Mucosa of rectum (tissue), 2 donors: ENCODE results near the gene PDHA1.

Experiments used
- H3K27ac ChIP-seq, 2 donors: one replicate each; pipeline ENCODE4 v1.7.0; 2013; ENCODE audit warnings: inconsistent platforms in 2 of 2, low read depth in 2 of 2, low read length in 2 of 2
- H3K27me3 ChIP-seq, 2 donors: one replicate each; pipeline ENCODE4 v1.7.0; 2013; ENCODE audit warnings: low read length in 2 of 2; ENCODE audit not compliant: control insufficient read depth in 2 of 2, insufficient read depth in 2 of 2
- H3K36me3 ChIP-seq, 2 donors: one replicate each; pipeline ENCODE4 v1.7.0; 2013; ENCODE audit warnings: low read length in 2 of 2; ENCODE audit not compliant: control insufficient read depth in 2 of 2, insufficient read depth in 2 of 2
- H3K4me1 ChIP-seq, 2 donors: one replicate each; pipeline ENCODE4 v1.7.0; 2013; ENCODE audit warnings: low read length in 2 of 2, mild to moderate bottlenecking in 1 of 2; ENCODE audit not compliant: control insufficient read depth in 2 of 2, insufficient read depth in 2 of 2
- H3K4me3 ChIP-seq, 2 donors: one replicate each; pipeline ENCODE4 v1.7.0; 2013; ENCODE audit warnings: low read length in 2 of 2
- H3K9ac ChIP-seq, 2 donors: one replicate each; pipeline ENCODE4 v1.7.0; 2013; ENCODE audit warnings: low read length in 2 of 2, low read depth in 1 of 2, mild to moderate bottlenecking in 1 of 2
- H3K9me3 ChIP-seq, 2 donors: one replicate each; pipeline ENCODE4 v1.7.0; 2013; ENCODE audit warnings: low read length in 2 of 2; ENCODE audit not compliant: control insufficient read depth in 2 of 2
- donor health status: healthy.
- donor health status: Normal muscosa, but diverticular disease.

PDHA1 gene

GRCh38 chrX:19347916-19348315 is 4.2 kb downstream of the PDHA1 start:
- no peak overlapping the region for H3K27ac ChIP-seq
- no peaks in the 10 kb centered on the region for H3K9me3 ChIP-seq
- H3K9ac ChIP-seq, result no peak overlapping the region
- peaks cover 18 to 21% of the 10 kb centered on the region in 2 donors for H3K36me3 ChIP-seq
- no peak overlapping the region for H3K4me3 ChIP-seq
- no peaks in the 10 kb centered on the region for H3K27me3 ChIP-seq
- peaks cover 0 to 4% of the 10 kb centered on the region in 2 donors for H3K4me1 ChIP-seq

GRCh38 chrX:19349264-19349663 is 5.5 kb downstream of the PDHA1 start:
- Histone ChIP-seq H3K4me3 (no peak overlapping the region), H3K9me3 (no peaks in the 10 kb centered on the region), H3K27me3 (no peaks in the 10 kb centered on the region), H3K36me3 (peaks cover 27% of the 10 kb centered on the region in 2 donors), H3K4me1 (peaks cover 0 to 4% of the 10 kb centered on the region in 2 donors), H3K27ac (no peak overlapping the region), H3K9ac (no peak overlapping the region)

GRCh38 chrX:19350941-19351384 is 7.2 kb downstream of the PDHA1 start:
- Histone ChIP-seq H3K9me3 (no peaks in the 10 kb centered on the region), H3K27ac (no peak overlapping the region), H3K27me3 (no peaks in the 10 kb centered on the region), H3K9ac (no peak overlapping the region), H3K36me3 (peaks cover 34 to 41% of the 10 kb centered on the region in 2 donors), H3K4me3 (no peak overlapping the region), H3K4me1 (no peaks in the 10 kb centered on the region)

- no peaks in the 10 kb centered on the region for H3K27me3 ChIP-seq
- no peak overlapping the region for H3K4me3 ChIP-seq
- no peak overlapping the region for H3K9ac ChIP-seq
- no peak overlapping the region for H3K27ac ChIP-seq
- H3K36me3 ChIP-seq, result peaks cover 58 to 63% of the 10 kb centered on the region in 2 donors
- H3K9me3 ChIP-seq, result no peaks in the 10 kb centered on the region
- no peaks in the 10 kb centered on the region for H3K4me1 ChIP-seq
These were observed 10.9 kb downstream of the PDHA1 start for GRCh38 chrX:19354625-19355024.

- H3K27ac ChIP-seq, result no peak overlapping the region
- no peaks in the 10 kb centered on the region for H3K4me1 ChIP-seq
- no peak overlapping the region for H3K4me3 ChIP-seq
- H3K36me3 ChIP-seq, result peaks cover 41 to 52% of the 10 kb centered on the region in 2 donors
- no peak overlapping the region for H3K9ac ChIP-seq
- peaks cover 0 to 2% of the 10 kb centered on the region in 2 donors for H3K27me3 ChIP-seq
- no peaks in the 10 kb centered on the region for H3K9me3 ChIP-seq
These were observed 14.8 kb downstream of the PDHA1 start for GRCh38 chrX:19358521-19358920.

- Histone ChIP-seq H3K27ac (no peak overlapping the region), H3K36me3 (peaks cover 36 to 37% of the 10 kb centered on the region in 2 donors), H3K9me3 (no peaks in the 10 kb centered on the region), H3K27me3 (peaks cover 0 to 2% of the 10 kb centered on the region in 2 donors), H3K9ac (no peak overlapping the region), H3K4me1 (no peaks in the 10 kb centered on the region), H3K4me3 (no peak overlapping the region)
These were observed 17.2 kb downstream of the PDHA1 start for GRCh38 chrX:19360903-19361302.

- H3K27me3 ChIP-seq, result peaks cover 0 to 2% of the 10 kb centered on the region in 2 donors
- H3K36me3 ChIP-seq, result peaks cover 30% of the 10 kb centered on the region in 2 donors
- H3K27ac ChIP-seq, result no peak overlapping the region
These were observed 18.0 kb downstream of the PDHA1 start for GRCh38 chrX:19361701-19362100.

GRCh38 chrX:19368576-19368975 is 24.8 kb downstream of the PDHA1 start:
- Histone ChIP-seq H3K4me1 (peaks cover 0 to 4% of the 10 kb centered on the region in 2 donors), H3K4me3 (no peak overlapping the region)

More at GRCh38 chrX:19361701-19362100, 18.0 kb downstream of the PDHA1 start:
- H3K9me3 ChIP-seq, result no peaks in the 10 kb centered on the region
- no peak overlapping the region for H3K9ac ChIP-seq
- no peak overlapping the region for H3K4me3 ChIP-seq
- H3K4me1 ChIP-seq, result no peaks in the 10 kb centered on the region

GRCh38 chrX:19370061-19370460 is 26.3 kb downstream of the PDHA1 start:
- Histone ChIP-seq H3K4me1 (peaks cover 0 to 4% of the 10 kb centered on the region in 2 donors), H3K36me3 (no peaks in the 10 kb centered on the region), H3K9ac (no peak overlapping the region), H3K9me3 (no peaks in the 10 kb centered on the region), H3K27ac (no peak overlapping the region), H3K27me3 (peaks cover 0 to 2% of the 10 kb centered on the region in 2 donors), H3K4me3 (no peak overlapping the region)

More at GRCh38 chrX:19368576-19368975, 24.8 kb downstream of the PDHA1 start:
- Histone ChIP-seq H3K9ac (no peak overlapping the region), H3K9me3 (no peaks in the 10 kb centered on the region), H3K27me3 (peaks cover 0 to 2% of the 10 kb centered on the region in 2 donors), H3K36me3 (peaks cover 0 to 3% of the 10 kb centered on the region in 2 donors), H3K27ac (no peak overlapping the region)

GRCh38 chrX:19372170-19372546 is 28.4 kb downstream of the PDHA1 start:
- H3K4me1 ChIP-seq, result peaks cover 0 to 4% of the 10 kb centered on the region in 2 donors
- H3K4me3 ChIP-seq, result peak overlapping the region; percentile 59 to 60
- H3K27ac ChIP-seq, result no peak overlapping the region
- peak overlapping the region in 1 of 2 donors; percentile 36 for H3K9ac ChIP-seq
- H3K27me3 ChIP-seq, result peaks cover 0 to 2% of the 10 kb centered on the region in 2 donors
- H3K36me3 ChIP-seq, result no peaks in the 10 kb centered on the region
- H3K9me3 ChIP-seq, result no peaks in the 10 kb centered on the region
